Activated T-cell treated with anti-CD3 and anti-CD28 coated beads, Interleukin-2, amount 50 U/mL, for 24 hours (primary cell): Measurements from ENCODE around the gene SASH1.

ENCODE experiments used
- DNase-seq: peaks from one replicate; pipeline ENCODE4 v3.0.0-alpha.2; 2020
- H3K27ac Mint-ChIP-seq: 2 replicates; pipeline ENCODE4 v1.8.0; 2020; ENCODE audit warnings: mild to moderate bottlenecking, mixed read lengths
- H3K27me3 Mint-ChIP-seq: 2 replicates; pipeline ENCODE4 v1.8.0; 2020; ENCODE audit warnings: mixed read lengths
- H3K36me3 Mint-ChIP-seq: 2 replicates; pipeline ENCODE4 v1.8.0; 2020; ENCODE audit warnings: low read depth, mixed read lengths
- H3K4me1 Mint-ChIP-seq: 2 replicates; pipeline ENCODE4 v1.8.0; 2020; ENCODE audit warnings: low read depth, mixed read lengths
- H3K4me3 Mint-ChIP-seq: 2 replicates; pipeline ENCODE4 v1.8.0; 2020; ENCODE audit warnings: mild to moderate bottlenecking, moderate library complexity, mixed read lengths
- H3K9me3 Mint-ChIP-seq: 2 replicates; pipeline ENCODE4 v1.8.0; 2020; ENCODE audit warnings: mixed read lengths

The SASH1 gene

DNA sequence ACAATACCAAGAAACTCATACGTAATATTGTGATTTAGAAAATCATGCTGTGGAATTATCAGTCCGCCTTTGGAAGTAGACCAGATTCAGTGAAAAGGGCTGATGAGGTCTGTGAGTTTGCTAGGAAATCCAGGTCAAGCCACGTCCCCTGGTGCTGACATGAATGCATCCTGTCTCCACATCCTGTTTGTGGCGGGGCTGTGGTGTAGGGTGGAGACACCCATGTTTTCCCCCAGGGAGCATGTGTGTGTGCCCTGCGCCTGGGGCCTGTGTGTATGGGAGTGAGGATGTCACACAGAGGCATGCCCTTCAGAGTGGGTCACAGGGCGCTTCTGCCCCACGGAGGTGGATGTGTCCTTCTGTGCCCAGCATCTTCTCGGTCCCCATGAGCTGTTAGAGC is 109.1 kb downstream of the SASH1 start:
- Mint-ChIP-seq H3K4me3 (no peak overlapping the region), H3K36me3 (no peaks in the 10 kb centered on the region), H3K27ac (no peak overlapping the region), H3K9me3 (no peaks in the 10 kb centered on the region), H3K4me1 (peaks cover 14% of the 10 kb centered on the region), H3K27me3 (peaks cover 43% of the 10 kb centered on the region)
- no peak for DNase-seq

DNA sequence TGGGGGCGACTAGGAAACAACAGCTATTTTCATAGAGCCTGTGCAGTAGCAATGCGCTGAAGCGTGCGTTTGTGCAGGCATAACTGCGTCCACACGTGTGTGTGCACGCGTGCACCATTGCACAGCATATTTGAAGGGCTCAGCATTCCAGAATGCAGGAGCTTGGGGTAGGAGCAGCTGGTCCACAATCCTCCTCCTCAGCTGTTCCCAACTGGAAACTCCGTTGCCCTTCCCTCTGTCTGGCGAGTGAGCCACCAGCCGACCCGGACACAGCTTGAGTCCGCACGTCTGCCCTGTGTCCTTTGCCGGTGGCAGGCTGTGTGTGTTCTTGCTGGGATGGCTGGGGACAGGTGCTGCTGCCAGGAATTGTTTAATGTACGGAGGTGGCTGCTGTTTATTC is 110.2 kb downstream of the SASH1 start:
- DNase-seq = no peak
- Mint-ChIP-seq H3K4me3 (no peak overlapping the region), H3K9me3 (no peaks in the 10 kb centered on the region), H3K27me3 (peaks cover 35% of the 10 kb centered on the region), H3K27ac (no peak overlapping the region), H3K36me3 (no peaks in the 10 kb centered on the region), H3K4me1 (peaks cover 23% of the 10 kb centered on the region)

GRCh38 chr6:148453906-148454305 is 111.3 kb downstream of the SASH1 start:
- H3K4me3 Mint-ChIP-seq = no peak overlapping the region
- peaks cover 25% of the 10 kb centered on the region for H3K27me3 Mint-ChIP-seq
- H3K27ac Mint-ChIP-seq = no peak overlapping the region
- no peak for DNase-seq
- H3K9me3 Mint-ChIP-seq = no peaks in the 10 kb centered on the region
- peaks cover 16% of the 10 kb centered on the region for H3K4me1 Mint-ChIP-seq
- no peaks in the 10 kb centered on the region for H3K36me3 Mint-ChIP-seq

DNA sequence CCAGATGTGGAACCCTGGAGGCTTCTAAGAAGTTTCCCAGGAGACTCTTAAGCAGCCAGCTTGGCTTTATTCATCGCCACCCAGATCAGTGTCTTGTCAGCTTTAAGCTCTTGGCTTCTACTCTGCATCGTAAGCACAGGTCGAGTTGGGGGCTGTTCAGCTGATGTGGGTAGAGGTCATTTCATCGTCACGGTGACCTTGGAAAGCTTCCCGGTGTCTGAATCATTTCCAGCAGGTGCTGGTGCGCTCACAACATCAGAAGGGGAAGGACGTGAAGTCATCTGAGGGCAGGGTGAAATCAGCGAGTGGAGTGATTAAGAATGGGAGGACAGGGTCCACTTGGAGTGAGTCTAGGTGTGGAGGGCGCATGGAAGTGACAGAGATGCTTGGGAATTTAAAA is 112.6 kb downstream of the SASH1 start:
- H3K4me3 Mint-ChIP-seq = no peak overlapping the region
- peaks cover 22% of the 10 kb centered on the region for H3K27me3 Mint-ChIP-seq
- H3K9me3 Mint-ChIP-seq = no peaks in the 10 kb centered on the region
- no peak overlapping the region for H3K27ac Mint-ChIP-seq
- no peaks in the 10 kb centered on the region for H3K36me3 Mint-ChIP-seq
- H3K4me1 Mint-ChIP-seq = peaks cover 16% of the 10 kb centered on the region
- DNase-seq = no peak

DNA sequence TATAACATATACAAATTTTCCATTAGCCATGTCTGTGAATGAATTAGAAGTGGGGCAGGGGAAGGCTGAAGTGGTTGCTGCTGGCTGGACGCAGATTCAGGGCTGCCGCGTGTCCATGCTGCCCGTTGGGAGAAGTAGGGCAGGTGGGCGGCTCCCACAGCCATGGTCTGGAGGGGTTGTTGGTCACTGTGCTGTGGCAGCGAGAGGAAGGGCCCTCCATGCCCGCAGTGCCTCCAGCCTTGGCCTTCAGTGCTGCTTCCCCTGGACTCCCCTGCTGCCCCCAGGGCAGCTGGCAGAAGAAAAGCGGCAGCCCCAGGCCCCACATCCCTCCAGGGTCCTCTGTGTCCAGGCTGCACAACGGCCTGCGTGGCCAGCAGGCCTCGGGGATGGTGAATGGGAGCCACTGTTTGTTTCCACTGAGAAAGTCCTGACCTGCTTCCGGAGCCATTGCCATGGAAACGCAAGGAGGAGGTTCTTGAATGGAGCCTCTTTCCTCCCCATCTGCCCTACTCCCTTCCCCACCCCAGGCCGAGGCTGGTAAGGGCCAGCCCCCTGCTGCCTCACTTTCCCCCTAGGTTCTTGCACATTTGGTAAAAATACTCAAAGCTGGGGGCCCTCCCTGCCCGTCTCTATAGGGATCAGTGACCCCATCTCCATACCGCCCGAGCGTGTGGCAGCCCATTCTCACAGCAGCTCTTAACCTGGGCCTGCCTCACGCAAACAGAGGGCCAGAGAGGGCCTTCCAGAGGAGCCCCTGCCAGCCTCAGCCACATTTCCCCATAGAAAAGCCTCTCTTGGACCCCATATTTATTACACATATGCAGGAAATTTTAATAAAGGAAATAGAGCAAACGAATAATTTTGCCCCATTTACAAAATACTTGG is 113.3 kb downstream of the SASH1 start:
- H3K27me3 Mint-ChIP-seq = peaks cover 18% of the 10 kb centered on the region
- DNase-seq = no peak
- no peak overlapping the region for H3K27ac Mint-ChIP-seq
- no peaks in the 10 kb centered on the region for H3K9me3 Mint-ChIP-seq
- H3K36me3 Mint-ChIP-seq = no peaks in the 10 kb centered on the region
- no peak overlapping the region for H3K4me3 Mint-ChIP-seq
- peaks cover 16% of the 10 kb centered on the region for H3K4me1 Mint-ChIP-seq

- Mint-ChIP-seq H3K27me3 (peaks cover 10% of the 10 kb centered on the region), H3K9me3 (no peaks in the 10 kb centered on the region), H3K27ac (peak overlapping the region; percentile 82), H3K36me3 (no peaks in the 10 kb centered on the region), H3K4me3 (no peak overlapping the region), H3K4me1 (peaks cover 11% of the 10 kb centered on the region)
- no peak for DNase-seq
Observed at GRCh38 chr6:148457137-148457842, 114.7 kb downstream of the SASH1 start.

DNA sequence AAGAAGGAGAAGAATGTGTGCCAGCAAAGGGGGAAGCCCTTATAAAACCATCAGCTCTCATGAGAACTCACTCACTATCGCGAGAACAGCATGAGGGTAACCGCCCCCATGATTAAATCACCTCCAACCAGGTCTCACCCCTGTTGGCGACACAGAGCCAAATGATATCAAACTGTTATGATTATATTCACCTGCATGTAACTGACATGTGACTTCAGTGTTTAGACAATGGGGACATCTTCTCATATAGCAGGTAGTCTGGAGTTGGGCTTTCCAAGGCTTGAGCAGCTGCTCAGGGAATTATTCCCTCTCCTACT is 115.2 kb downstream of the SASH1 start:
- Mint-ChIP-seq H3K27ac (no peak overlapping the region), H3K9me3 (no peaks in the 10 kb centered on the region), H3K36me3 (no peaks in the 10 kb centered on the region), H3K4me3 (no peak overlapping the region), H3K27me3 (peaks cover 7% of the 10 kb centered on the region), H3K4me1 (peaks cover 11% of the 10 kb centered on the region)
- DNase-seq = no peak

DNA sequence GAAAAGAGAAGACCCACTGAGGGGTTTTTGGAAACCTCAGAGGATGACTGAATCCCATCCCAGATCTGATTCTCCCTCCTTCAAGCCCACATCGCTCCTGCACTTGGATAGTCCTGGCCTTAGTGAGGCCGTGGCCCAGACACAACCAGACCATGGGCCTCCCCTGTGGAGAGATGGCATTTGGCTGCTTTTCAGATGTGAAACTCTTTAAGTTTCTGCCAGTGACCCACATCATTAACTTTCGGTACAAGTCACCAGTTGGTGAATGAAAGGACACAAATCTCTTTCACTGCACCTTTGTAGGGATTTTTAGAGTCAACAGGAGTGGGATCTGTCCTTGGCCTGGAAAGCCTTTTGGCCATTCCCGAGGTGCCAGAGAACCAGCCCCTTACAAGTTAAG is 116.6 kb downstream of the SASH1 start:
- DNase-seq = no peak
- no peaks in the 10 kb centered on the region for H3K36me3 Mint-ChIP-seq
- H3K27me3 Mint-ChIP-seq = peaks cover 6% of the 10 kb centered on the region
- H3K9me3 Mint-ChIP-seq = no peaks in the 10 kb centered on the region
- H3K4me1 Mint-ChIP-seq = peaks cover 11% of the 10 kb centered on the region
- no peak overlapping the region for H3K27ac Mint-ChIP-seq
- no peak overlapping the region for H3K4me3 Mint-ChIP-seq

DNA sequence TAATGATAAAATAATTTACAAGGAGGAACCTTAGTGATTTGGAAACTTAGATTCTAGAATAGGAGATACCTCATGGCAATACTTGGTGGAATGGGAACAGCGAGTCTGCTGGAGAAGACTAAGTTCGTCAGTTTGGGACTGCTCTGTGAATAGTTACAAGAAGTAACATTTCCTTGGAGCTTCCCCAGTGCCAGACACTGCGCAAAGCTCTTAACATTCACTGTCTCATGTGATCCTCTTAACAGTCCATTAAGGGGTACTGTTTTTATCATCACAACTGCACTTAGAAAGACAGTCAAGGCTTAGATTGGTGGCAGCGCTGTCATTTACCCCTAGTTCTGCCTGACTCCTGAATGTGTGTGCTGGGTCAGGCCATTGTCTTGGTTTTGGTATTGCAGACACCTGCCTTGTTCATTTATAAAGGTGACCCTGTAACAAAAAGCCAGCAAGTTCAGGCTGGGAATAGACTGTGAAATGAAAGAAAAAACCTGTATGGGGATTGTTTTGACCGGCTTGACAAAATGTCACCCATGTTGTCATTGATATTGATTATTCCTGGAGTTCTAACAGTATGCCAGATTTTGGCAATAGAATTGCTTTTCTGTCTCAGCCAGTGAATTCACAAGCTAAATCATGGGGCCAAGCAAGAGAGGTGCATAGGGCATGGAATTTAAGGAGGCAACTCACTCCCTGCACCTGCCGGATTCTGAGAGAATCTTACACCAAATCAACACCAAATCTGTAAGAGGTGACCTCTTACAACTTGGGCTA is 118.4 kb downstream of the SASH1 start:
- no peak for DNase-seq
- Mint-ChIP-seq H3K36me3 (no peaks in the 10 kb centered on the region), H3K4me3 (no peak overlapping the region), H3K27me3 (peaks cover 16% of the 10 kb centered on the region), H3K9me3 (no peaks in the 10 kb centered on the region), H3K27ac (no peak overlapping the region), H3K4me1 (peaks cover 12% of the 10 kb centered on the region)

DNA sequence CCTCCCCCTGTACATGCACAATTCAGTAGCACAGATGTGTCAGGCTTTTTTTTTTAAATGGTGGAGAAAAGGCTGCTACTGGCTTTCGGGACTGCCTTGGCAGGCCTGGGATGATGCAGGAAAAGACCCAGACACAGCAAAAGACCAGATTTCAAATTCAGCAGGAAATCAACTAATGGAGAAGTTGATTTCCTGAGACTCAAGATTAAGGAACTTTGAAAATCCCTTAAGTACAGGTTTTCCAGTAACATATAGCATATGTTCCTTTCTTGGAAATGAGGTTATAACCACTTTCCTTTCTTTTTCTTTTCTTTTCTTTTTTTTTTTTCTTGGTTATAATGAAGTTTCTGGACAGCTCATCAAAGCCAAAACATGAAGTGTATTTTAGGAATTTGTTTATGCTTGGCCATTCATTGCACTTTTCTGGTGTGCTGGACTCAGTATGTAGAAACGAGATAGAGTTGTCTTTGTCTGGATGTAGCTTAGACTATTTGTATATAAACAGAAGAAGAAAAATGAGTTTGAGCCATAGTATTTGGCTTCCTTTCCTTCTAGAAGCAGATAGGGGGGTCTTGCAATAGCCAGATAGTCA is 119.4 kb downstream of the SASH1 start:
- Mint-ChIP-seq H3K27me3 (peaks cover 16% of the 10 kb centered on the region), H3K27ac (no peak overlapping the region), H3K4me3 (no peak overlapping the region), H3K36me3 (no peaks in the 10 kb centered on the region), H3K4me1 (peaks cover 11% of the 10 kb centered on the region), H3K9me3 (no peaks in the 10 kb centered on the region)
- DNase-seq = no peak

DNA sequence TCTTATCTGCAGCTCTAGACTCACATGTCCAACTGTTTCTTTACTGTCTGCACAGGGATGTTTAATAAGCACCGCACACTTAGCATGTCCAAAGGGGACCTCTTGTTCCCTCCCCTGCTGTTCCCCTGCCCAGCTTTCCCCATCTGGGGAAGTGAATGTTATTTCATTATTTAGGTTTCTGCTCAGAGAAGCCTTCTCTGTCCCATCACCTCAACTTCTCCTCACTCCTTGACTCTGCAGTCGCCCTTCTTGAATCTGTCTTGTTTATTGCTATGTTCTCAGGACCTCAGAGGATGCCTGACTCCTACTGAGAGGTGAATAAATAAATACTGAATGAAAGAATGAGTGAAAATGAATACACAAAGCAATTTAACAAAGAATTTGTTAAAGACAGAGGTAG is 121.0 kb downstream of the SASH1 start:
- Mint-ChIP-seq H3K4me1 (peaks cover 1% of the 10 kb centered on the region), H3K27me3 (peaks cover 16% of the 10 kb centered on the region), H3K4me3 (no peak overlapping the region), H3K9me3 (no peaks in the 10 kb centered on the region), H3K27ac (no peak overlapping the region), H3K36me3 (no peaks in the 10 kb centered on the region)
- no peak for DNase-seq

DNA sequence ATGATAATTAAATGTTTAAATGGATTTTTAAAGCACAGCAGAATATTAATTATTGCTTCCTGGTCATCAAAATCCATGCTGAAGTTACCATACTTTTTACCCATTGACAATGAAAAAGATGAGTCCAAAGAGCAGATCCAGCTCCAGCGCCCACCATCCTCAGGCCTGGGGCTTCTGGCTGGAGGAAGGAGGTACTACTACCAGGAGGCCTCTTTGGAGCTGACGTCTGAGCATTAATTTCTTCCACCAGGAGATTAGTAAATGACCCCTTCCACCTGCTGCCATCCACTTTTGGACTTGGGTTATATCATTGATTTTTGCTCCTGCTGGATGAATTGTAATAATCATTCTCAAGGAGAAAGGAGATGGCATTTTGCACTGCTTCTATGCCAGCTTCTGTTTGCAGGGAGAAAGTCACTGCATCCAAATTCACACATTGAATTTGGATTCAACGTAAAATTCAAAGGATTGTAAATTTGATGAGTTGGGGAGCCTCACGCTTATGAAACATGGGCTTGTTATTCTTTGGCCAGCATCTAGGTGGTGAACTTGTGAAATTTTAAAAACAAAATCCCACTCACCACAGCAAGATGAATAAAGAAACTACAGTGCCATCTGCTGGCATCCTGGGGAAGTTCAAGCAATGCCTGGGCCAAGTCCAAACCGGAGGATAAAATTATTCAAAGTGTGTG is 121.8 kb downstream of the SASH1 start:
- DNase-seq = peak; percentile 69
- Mint-ChIP-seq H3K27ac (no peak overlapping the region), H3K4me1 (peaks cover 1% of the 10 kb centered on the region), H3K4me3 (no peak overlapping the region), H3K36me3 (no peaks in the 10 kb centered on the region), H3K9me3 (no peaks in the 10 kb centered on the region), H3K27me3 (peaks cover 19% of the 10 kb centered on the region)

DNA sequence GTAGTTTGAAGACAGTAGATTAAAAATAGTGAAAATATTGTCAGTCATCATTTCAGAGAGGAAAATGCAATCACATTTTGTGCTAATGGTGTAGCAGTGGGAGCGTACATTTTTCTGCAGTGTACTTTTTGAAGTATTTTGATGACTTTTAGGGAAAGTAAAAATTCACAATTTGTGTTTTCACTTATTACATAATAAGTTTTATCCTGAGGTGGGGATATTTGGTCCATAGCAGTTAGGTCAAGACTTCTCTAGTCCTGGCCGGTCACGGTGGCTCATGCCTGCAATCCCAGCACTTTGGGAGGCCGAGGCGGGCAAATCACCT is 122.3 kb downstream of the SASH1 start:
- no peak overlapping the region for H3K27ac Mint-ChIP-seq
- peaks cover 20% of the 10 kb centered on the region for H3K27me3 Mint-ChIP-seq
- H3K9me3 Mint-ChIP-seq = no peaks in the 10 kb centered on the region
- peaks cover 1% of the 10 kb centered on the region for H3K4me1 Mint-ChIP-seq
- DNase-seq = no peak
- no peak overlapping the region for H3K4me3 Mint-ChIP-seq
- no peaks in the 10 kb centered on the region for H3K36me3 Mint-ChIP-seq

- DNase-seq = no peak
- Mint-ChIP-seq H3K27me3 (peaks cover 27% of the 10 kb centered on the region), H3K36me3 (no peaks in the 10 kb centered on the region), H3K4me3 (no peak overlapping the region), H3K9me3 (no peaks in the 10 kb centered on the region), H3K4me1 (peaks cover 1% of the 10 kb centered on the region), H3K27ac (no peak overlapping the region)
Observed at GRCh38 chr6:148465670-148466069, 123.0 kb downstream of the SASH1 start.
